ENCODE data around the gene AUTS2. TPM values are rescaled to one million over a fixed set of nuclear protein-coding genes. Genes with fewer than 3 reads are reported as not detected.

AUTS2 gene
- total and polyA plus RNA-seq, 10 of the 15 experiments (the other 5 are each of a cell fraction or from before 2014, with no cell fraction given) = 6.4 to 55.6 (median 21.6) TPM

GRCh38 chr7:70029993-70030392 lies 431.7 kb downstream of the AUTS2 start:
- intact Hi-C loops (cut with micrococcal nuclease; ENCODE audit: unreplicated experiment) (loop anchor here (10.0 kb wide), 1 partner anchor 425 kb away; no protein-coding TSS in a partner anchor), in situ Hi-C loops (cut with MboI) (no loop called here)
- TF ChIP-seq NFYB (IDR thresholded peaks at IDR 0.05; ENCODE audit: insufficient read depth, low read depth, low read length) (no peak), ATF2 (IDR thresholded peaks at IDR 0.05; ENCODE audit: low read length) (0 out of 2 replicates have a peak, but pooled peaks have one; percentile 19), BHLHE40 (IDR thresholded peaks at IDR 0.05; ENCODE audit: borderline replicate concordance in 1 of 2, low read depth in 2 of 2, low read length in 1 of 2) (no peak), E2F4 (IDR thresholded peaks at IDR 0.05; ENCODE audit: low read depth, low read length) (no peak), ZNF622 (IDR thresholded peaks at IDR 0.05) (no peak), NFIC (IDR thresholded peaks at IDR 0.05; ENCODE audit: low read depth, low read length) (peak; percentile 6; the same call in 1 of the 2 replicates), EED (IDR thresholded peaks at IDR 0.05; ENCODE audit: low read depth) (0 out of 2 replicates have a peak, but pooled peaks have one; percentile 24), RAD51 (IDR thresholded peaks at IDR 0.05) (0 out of 2 replicates have a peak, but pooled peaks have one; percentile 26)
- ChIA-PET RAD21 (ENCODE audit: unreplicated experiment) (interaction anchor here (0.6 kb wide), 1 partner anchor 131 kb away, joined by 3 read pairs; no protein-coding TSS in a partner anchor), CTCF (interaction anchor here (2.0 kb wide), 1 partner anchor 11 kb away, joined by 7 read pairs; no protein-coding TSS in a partner anchor), SMC1A (ENCODE audit: uncharacterized antibody, unreplicated experiment) (interaction anchor here (0.6 to 1.4 kb wide), 4 partner anchors 9 to 98 kb away, joined by 3 to 6 read pairs (median 5); no protein-coding TSS in a partner anchor), POLR2A (no interaction called here)
- no peaks in the 10 kb centered on the region for H3K4me1 ChIP-seq (ENCODE audit: control insufficient read depth, insufficient read depth, low read length)
- WGBS (ENCODE audit: insufficient coverage, insufficient replicate concordance, low lambda C conversion rate, missing lambda C conversion rate) = 52% methylated on average over 1 of the region's 1 CpG
- H3K27me3 ChIP-seq (replicated peaks in 1 of 2; ENCODE audit: control insufficient read depth in 2 of 2, insufficient read depth in 2 of 2, low read length in 1 of 2) = no peaks in the 10 kb centered on the region
- no peaks in the 10 kb centered on the region for H4K20me1 ChIP-seq (ENCODE audit: control insufficient read depth, insufficient read depth)
- ATAC-seq = no peak
- H3K4me2 ChIP-seq (ENCODE audit: control insufficient read depth, insufficient read depth) = no peak overlapping the region
- no peaks in the 10 kb centered on the region for H3K79me2 ChIP-seq (ENCODE audit: control insufficient read depth, insufficient read depth, low read length)
- H3K9me3 ChIP-seq (replicated peaks; ENCODE audit: control insufficient read depth, insufficient read depth, low read length) = no peaks in the 10 kb centered on the region; the same call in 1 of the 3 replicates
- no peak for DNase-seq (ENCODE audit: low read depth, low spot score)
- no peak overlapping the region for H3K9ac ChIP-seq (ENCODE audit: control insufficient read depth, insufficient read depth, low read length)
- no peak for FAIRE-seq
- no peak overlapping the region for H2AFZ ChIP-seq (ENCODE audit: control insufficient read depth, low read depth, low read length)
- no peaks in the 10 kb centered on the region for H3K36me3 ChIP-seq (ENCODE audit: control insufficient read depth in 2 of 2, insufficient read depth in 2 of 2, low read length in 1 of 2)
- H3K27ac ChIP-seq (ENCODE audit: control insufficient read depth, insufficient read depth) = no peak overlapping the region
- no TSS peak for BruUV-seq (replicated peaks)
- H3K4me3 ChIP-seq = no peak overlapping the region

All from GM12878 (cell line).